PC-9 (cell line): ENCODE results near the gene ERCC6L2. TPM values are rescaled to one million over a fixed set of nuclear protein-coding genes. Genes with fewer than 3 reads are reported as not detected.

Source experiments
- BruUV-seq: library from RNA; stranded (reverse); fragments of 400-500 nt; replicated peaks from 2 replicates; lab custom pipeline; 2021; lab: Mats Ljungman, UMichigan
- CTCF ChIA-PET: fragments of 300-600 bp; sonication (Branson Sonifier 250); formaldehyde crosslinking; loops from one replicate; lab custom pipeline; 2022; ENCODE audit warnings: antibody characterized with exemption; lab: Charles Lee
- POLR2A ChIA-PET: fragments of 300-600 bp; sonication (Branson Sonifier 250); formaldehyde crosslinking; loops from one replicate; lab custom pipeline; 2022; ENCODE audit warnings: antibody characterized with exemption; ENCODE audit not compliant: unreplicated experiment; lab: Charles Lee
- DNase-seq, 2 experiments: peaks; one replicate each; pipeline versions ENCODE4 v3.0.0 to v3.0.0-alpha.2; 2015 to 2022; ENCODE audit warnings: mixed read lengths in 1 of 2
- H2AFZ ChIP-seq: fragments of 200-600 bp; sonication (generic); 2 replicates; pipeline ENCODE4 v1.8.1; 2017; ENCODE audit warnings: antibody characterized with exemption
- H3F3A ChIP-seq: fragments of 200-600 bp; sonication (generic); 2 replicates; pipeline ENCODE4 v1.8.1; 2017; ENCODE audit warnings: antibody characterized with exemption, mild to moderate bottlenecking, low read depth; ENCODE audit not compliant: insufficient read depth
- H3K27ac ChIP-seq: fragments of 200-600 bp; sonication (generic); 2 replicates; pipeline ENCODE4 v1.6.1; 2016; ENCODE audit warnings: mixed run types
- H3K27me3 ChIP-seq: fragments of 200-600 bp; sonication (generic); 2 replicates; pipeline ENCODE4 v1.6.1; 2016; ENCODE audit warnings: low read depth, mixed run types; ENCODE audit not compliant: insufficient read depth
- H3K36me3 ChIP-seq: fragments of 200-600 bp; sonication (generic); 2 replicates; pipeline ENCODE4 v1.6.1; 2016; ENCODE audit warnings: low read depth, mixed run types
- H3K4me1 ChIP-seq: fragments of 200-600 bp; sonication (generic); replicated peaks from 2 replicates; pipeline ENCODE4 v1.6.1; 2016; ENCODE audit warnings: mixed run types; ENCODE audit not compliant: insufficient read depth
- H3K4me2 ChIP-seq: fragments of 200-600 bp; sonication (generic); 2 replicates; pipeline ENCODE4 v1.6.1; 2017; ENCODE audit warnings: mixed run types
- H3K4me3 ChIP-seq: fragments of 200-600 bp; sonication (generic); 2 replicates; pipeline ENCODE4 v1.6.1; 2016; ENCODE audit warnings: mixed run types
- H3K79me2 ChIP-seq: fragments of 200-600 bp; sonication (generic); 2 replicates; pipeline ENCODE4 v1.6.1; 2017; ENCODE audit warnings: low read depth, mixed run types
- H3K9me2 ChIP-seq: fragments of 200-600 bp; sonication (generic); 2 replicates; pipeline ENCODE4 v1.8.1; 2017; ENCODE audit warnings: mild to moderate bottlenecking; ENCODE audit not compliant: insufficient read depth
- H3K9me3 ChIP-seq: fragments of 200-600 bp; sonication (generic); 2 replicates; pipeline ENCODE4 v1.8.1; 2016; ENCODE audit warnings: low read depth; ENCODE audit not compliant: insufficient read depth
- H4K20me1 ChIP-seq: fragments of 200-600 bp; sonication (generic); 2 replicates; pipeline ENCODE4 v1.8.1; 2017; ENCODE audit not compliant: insufficient read depth
- CTCF ChIP-seq: fragments of 200-600 bp; sonication (generic); conservative IDR thresholded peaks from 2 replicates; pipeline ENCODE4 v1.6.1; 2017; ENCODE audit warnings: mixed run types, antibody characterized with exemption, mild to moderate bottlenecking, moderate library complexity
- EZH2 ChIP-seq: fragments of 200-600 bp; sonication (generic); IDR thresholded peaks from 2 replicates; pipeline ENCODE4 v1.8.0; 2017; ENCODE audit warnings: antibody characterized with exemption, low read depth
- intact Hi-C: fragments of 100-400 bp; cut with micrococcal nuclease; formaldehyde crosslinking; loops from one replicate; pipeline ENCODE4 v1.10.0; 2022; ENCODE audit not compliant: unreplicated experiment
- total RNA-seq: library from RNA; stranded (reverse); gene quantifications from 2 replicates; pipeline ENCODE4 v1.2.3, GENCODE V29; 2021

The ERCC6L2 gene
- total RNA-seq, 1 experiment from 2014 or later, result 41.4 TPM

GRCh38 chr9:96006296-96006879 lies 130.9 kb downstream of the ERCC6L2 start:
- Histone ChIP-seq H4K20me1 (no peaks in the 10 kb centered on the region), H3K27ac (no peak overlapping the region), H3K36me3 (no peaks in the 10 kb centered on the region), H3K4me3 (no peak overlapping the region), H2AFZ (no peak overlapping the region), H3K27me3 (no peaks in the 10 kb centered on the region), H3K4me1 (no peaks in the 10 kb centered on the region), H3K79me2 (no peaks in the 10 kb centered on the region), H3K9me2 (no peaks in the 10 kb centered on the region; the same call in 1 of the 2 replicates), H3K4me2 (no peak overlapping the region), H3K9me3 (no peaks in the 10 kb centered on the region), H3F3A (no peaks in the 10 kb centered on the region)
- no peak for DNase-seq
- BruUV-seq, result no TSS peak
- POLR2A ChIA-PET, result no interaction called here
- TF ChIP-seq CTCF, result no peak
- TF ChIP-seq EZH2, result no peak
- CTCF ChIA-PET, result no interaction called here
- intact Hi-C loops, result no loop called here

- Histone ChIP-seq H3K27ac (no peak overlapping the region), H3K27me3 (no peaks in the 10 kb centered on the region), H3K4me3 (no peak overlapping the region), H3K79me2 (no peaks in the 10 kb centered on the region), H3K4me2 (no peak overlapping the region), H2AFZ (no peak overlapping the region), H3K4me1 (no peaks in the 10 kb centered on the region), H3F3A (no peaks in the 10 kb centered on the region), H3K36me3 (no peaks in the 10 kb centered on the region), H3K9me2 (no peaks in the 10 kb centered on the region; the same call in 1 of the 2 replicates), H4K20me1 (no peaks in the 10 kb centered on the region), H3K9me3 (no peaks in the 10 kb centered on the region)
- intact Hi-C loops, result no loop called here
- POLR2A ChIA-PET, result interaction anchor here (0.6 kb wide), 1 partner anchor 1264 kb away, joined by 3 read pairs; no protein-coding TSS in a partner anchor
- CTCF ChIA-PET, result no interaction called here
- TF ChIP-seq EZH2 (no peak), CTCF (no peak)
- no TSS peak for BruUV-seq
- no peak for DNase-seq
Measured at GRCh38 chr9:96006961-96007360, 131.5 kb downstream of the ERCC6L2 start.

- ChIA-PET CTCF (no interaction called here), POLR2A (interaction anchor here (0.5 kb wide), 1 partner anchor 26 kb away, joined by 5 read pairs; no protein-coding TSS in a partner anchor)
- Histone ChIP-seq H3F3A (no peaks in the 10 kb centered on the region), H3K9me3 (no peaks in the 10 kb centered on the region), H2AFZ (no peak overlapping the region), H3K36me3 (0 out of 2 replicates have a peak, but pooled peaks cover 5% of the 10 kb centered on the region), H3K9me2 (no peaks in the 10 kb centered on the region; the same call in 1 of the 2 replicates), H4K20me1 (no peaks in the 10 kb centered on the region), H3K27ac (no peak overlapping the region), H3K79me2 (no peaks in the 10 kb centered on the region), H3K4me2 (no peak overlapping the region), H3K4me1 (no peaks in the 10 kb centered on the region), H3K27me3 (no peaks in the 10 kb centered on the region), H3K4me3 (no peak overlapping the region)
- BruUV-seq, result no TSS peak
- intact Hi-C loops, result no loop called here
- TF ChIP-seq CTCF, result no peak
- TF ChIP-seq EZH2, result no peak
- DNase-seq, result no peak
Measured at GRCh38 chr9:96008502-96009222, 133.2 kb downstream of the ERCC6L2 start.
